SJSA1 (cell line): ENCODE results near the gene ENDOG. TPM values are rescaled to one million over a fixed set of nuclear protein-coding genes. Genes with fewer than 3 reads are reported as not detected.
"Not testable (repeated sequence)": the region's sequence is repeated elsewhere in the genome, so short reads cannot be mapped to it uniquely, and the experiment has no call there.

Source experiments
- DNase-seq, 2 experiments: peaks; one replicate each; pipeline ENCODE4 v3.0.0-alpha.2; 2015 to 2020; ENCODE audit warnings: low spot score in 2 of 2, low read depth in 1 of 2
- H3K27ac ChIP-seq: fragments of 250-450 bp; sonication (Bioruptor Pico); 2 replicates; pipeline ENCODE4 v1.5.1; 2020; ENCODE audit warnings: mild to moderate bottlenecking, moderate library complexity
- H3K27me3 ChIP-seq: fragments of 250-450 bp; sonication (Bioruptor Pico); replicated peaks from 2 replicates; pipeline ENCODE4 v1.5.1; 2020; ENCODE audit warnings: mild to moderate bottlenecking, moderate library complexity
- H3K36me3 ChIP-seq: fragments of 250-450 bp; sonication (Bioruptor Pico); 2 replicates; pipeline ENCODE4 v1.5.1; 2020; ENCODE audit warnings: mild to moderate bottlenecking
- H3K4me1 ChIP-seq: fragments of 250-450 bp; sonication (Bioruptor Pico); replicated peaks from 2 replicates; pipeline ENCODE4 v1.6.1; 2021; ENCODE audit warnings: mild to moderate bottlenecking
- H3K4me3 ChIP-seq: fragments of 250-450 bp; sonication (Bioruptor Pico); 2 replicates; pipeline ENCODE4 v1.5.1; 2020; ENCODE audit warnings: mild to moderate bottlenecking
- H3K9me3 ChIP-seq: fragments of 250-450 bp; sonication (Bioruptor Pico); replicated peaks from 2 replicates; pipeline ENCODE4 v1.5.1; 2020; ENCODE audit warnings: mild to moderate bottlenecking
- total RNA-seq: library from RNA; depleted of rRNA; stranded (reverse); fragments of >200 nt; shearing (Covaris generic); gene quantifications from 2 replicates; pipeline ENCODE4 v1.2.3, GENCODE V29; 2014; rRNA removed

The ENDOG gene
- total RNA-seq: 27.5 and 41.8 TPM in 2 replicates

DNA sequence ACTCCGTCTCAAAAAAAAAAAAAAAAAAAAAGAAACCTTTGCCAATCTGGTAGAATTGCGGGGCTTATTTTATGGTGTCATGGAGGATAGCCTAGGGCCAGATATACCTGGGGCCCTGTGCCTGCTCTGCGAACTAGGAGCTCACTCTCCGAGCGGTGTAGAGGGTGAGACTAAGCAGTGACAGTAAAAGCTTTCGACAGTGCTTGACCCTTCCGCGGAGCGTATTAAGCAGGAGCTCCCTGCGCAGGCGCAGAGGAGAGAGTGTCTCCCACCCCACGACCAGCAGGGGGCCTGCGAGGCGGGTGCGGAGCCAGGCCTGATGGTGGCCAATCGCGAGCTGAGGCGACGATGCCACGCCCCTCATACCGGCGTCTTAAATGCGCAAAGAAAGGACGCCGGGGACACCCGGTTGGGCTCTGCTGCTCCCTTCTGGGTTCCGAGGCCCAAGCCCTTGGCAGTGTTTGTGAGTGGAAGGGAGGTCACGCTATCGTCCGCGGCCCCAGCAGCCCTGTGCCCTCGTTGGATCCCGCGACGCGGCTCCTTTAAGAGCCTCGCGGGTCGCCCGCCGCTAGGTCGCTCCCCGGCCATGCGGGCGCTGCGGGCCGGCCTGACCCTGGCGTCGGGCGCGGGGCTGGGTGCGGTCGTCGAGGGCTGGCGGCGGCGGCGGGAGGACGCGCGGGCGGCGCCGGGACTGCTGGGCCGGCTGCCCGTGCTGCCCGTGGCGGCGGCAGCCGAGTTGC is at the start of gene ENDOG:
Gene ENDOG (plus strand): TSS at position 402 of the 740 bp plus-strand sequence. CDS start 185 bp downstream, at position 587.
- H3K27me3 ChIP-seq: no peaks in the 10 kb centered on the region
- peaks cover 29% of the 10 kb centered on the region for H3K36me3 ChIP-seq
- peaks cover 8% of the 10 kb centered on the region for H3K4me1 ChIP-seq
- H3K9me3 ChIP-seq: no peaks in the 10 kb centered on the region
- no peak within 1 kb of the TSS for H3K27ac ChIP-seq
- H3K4me3 ChIP-seq: peak within 1 kb of the TSS; percentile 57
- peak; percentile 94 to 95 for DNase-seq

DNA sequence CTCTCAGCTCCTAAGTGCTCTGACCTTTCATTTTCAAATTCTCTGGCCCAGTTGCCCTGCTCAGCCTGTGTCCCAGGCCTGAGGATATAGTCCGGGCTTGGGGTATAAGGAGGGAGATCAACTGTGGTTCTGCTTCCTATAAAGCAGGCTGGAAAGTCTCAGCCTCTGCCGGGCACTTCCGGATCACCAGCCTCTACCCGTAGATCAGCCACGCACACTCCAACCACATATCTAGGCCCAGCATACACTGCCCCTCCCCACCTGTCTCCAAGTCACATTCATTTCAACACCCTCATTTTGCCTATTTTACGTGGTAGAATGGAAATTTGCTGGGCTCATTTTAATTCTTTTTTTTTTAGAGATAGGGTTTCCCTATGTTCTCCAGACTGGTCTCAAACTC is 49.7 kb upstream of the ENDOG start:
- no peaks in the 10 kb centered on the region for H3K27me3 ChIP-seq
- no peak overlapping the region for H3K27ac ChIP-seq
- DNase-seq: no peak
- H3K4me3 ChIP-seq: no peak overlapping the region
- no peaks in the 10 kb centered on the region; the same call in 1 of the 2 replicates for H3K9me3 ChIP-seq
- peaks cover 16% of the 10 kb centered on the region for H3K4me1 ChIP-seq
- H3K36me3 ChIP-seq: peaks cover 4% of the 10 kb centered on the region; the same call in 1 of the 2 replicates

DNA sequence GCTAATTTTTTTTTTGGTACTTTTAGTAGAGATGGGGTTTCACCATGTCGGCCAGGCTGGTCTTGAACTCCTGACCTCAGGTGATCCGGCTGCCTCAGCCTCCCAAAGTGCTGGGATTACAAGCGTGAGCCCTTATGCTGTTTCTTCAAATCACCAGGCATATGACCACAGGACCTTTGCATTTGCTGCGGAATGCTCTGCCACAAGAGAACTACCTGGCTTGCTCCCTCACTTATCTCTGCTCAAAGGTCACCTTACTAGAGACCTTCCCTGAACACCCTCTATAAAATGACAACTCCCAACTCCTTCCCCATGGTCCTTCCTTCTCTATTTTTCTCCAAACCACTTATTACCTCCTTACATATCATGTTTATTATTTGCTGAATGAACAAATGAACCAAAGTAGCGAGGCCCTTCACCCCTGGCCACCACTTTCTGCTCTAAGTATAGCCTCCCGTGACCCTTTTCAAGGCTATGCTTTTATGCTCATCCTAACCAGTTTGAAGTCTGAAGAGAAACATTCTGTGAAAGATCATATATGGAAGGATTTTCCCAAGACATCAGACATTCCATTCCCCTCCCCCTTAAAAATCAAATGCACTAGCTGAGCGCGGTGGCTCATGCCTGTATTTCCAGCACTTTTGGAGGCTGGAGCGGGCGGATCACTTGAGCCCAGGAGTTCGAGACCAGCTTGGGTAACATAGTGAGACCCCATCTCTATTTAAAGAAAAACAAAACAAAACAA is 47.8 kb upstream of the ENDOG start:
- Histone ChIP-seq H3K9me3 (no peaks in the 10 kb centered on the region; the same call in 1 of the 2 replicates), H3K36me3 (peaks cover 4% of the 10 kb centered on the region; the same call in 1 of the 2 replicates), H3K4me3 (peak overlapping the region; percentile 69), H3K27ac (no peak overlapping the region), H3K4me1 (peaks cover 16% of the 10 kb centered on the region), H3K27me3 (no peaks in the 10 kb centered on the region)
- DNase-seq: no peak

DNA sequence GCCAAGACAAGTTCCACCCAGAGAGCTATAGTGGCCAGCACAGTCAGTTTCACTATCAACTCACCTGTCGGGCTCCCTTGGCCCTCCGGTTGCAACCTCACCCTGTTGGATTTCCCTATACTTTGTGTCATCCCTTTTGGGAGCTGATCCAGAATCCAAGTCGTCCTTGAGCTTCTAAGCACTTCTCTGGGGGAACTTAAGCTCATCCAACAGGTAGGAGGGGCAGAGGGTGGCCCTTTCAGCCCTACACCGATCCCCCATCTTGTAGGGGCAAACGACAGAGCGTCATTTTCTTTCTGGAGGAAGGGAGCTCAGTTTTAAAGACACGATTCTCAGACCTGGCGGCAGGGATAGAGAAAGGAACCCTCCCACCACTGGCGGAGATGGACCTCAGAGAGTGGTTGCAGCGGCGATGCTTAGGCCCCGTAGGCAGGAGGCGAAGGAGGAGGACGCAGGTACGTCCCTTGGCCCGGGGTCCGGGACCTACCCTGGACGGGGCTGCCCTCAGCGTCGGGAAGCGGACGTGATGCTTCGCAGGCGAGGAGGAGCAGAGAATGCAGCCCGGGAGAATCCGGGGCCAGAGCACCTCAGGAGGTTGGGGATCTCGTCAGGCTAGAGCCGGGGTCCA is 47.1 kb upstream of the ENDOG start:
- H3K4me3 ChIP-seq: peak overlapping the region; percentile 69
- DNase-seq: peak in 1 of 2 experiments; percentile 15
- peaks cover 4% of the 10 kb centered on the region; the same call in 1 of the 2 replicates for H3K36me3 ChIP-seq
- H3K9me3 ChIP-seq: peaks cover 4% of the 10 kb centered on the region; the same call in 1 of the 2 replicates
- H3K4me1 ChIP-seq: peaks cover 16% of the 10 kb centered on the region
- no peaks in the 10 kb centered on the region for H3K27me3 ChIP-seq
- peak overlapping the region; percentile 87 for H3K27ac ChIP-seq

GRCh38 chr9:128771745-128772519 is 46.4 kb upstream of the ENDOG start, which contains the start of gene ZER1:
ZER1 (minus strand) TSS chr9:128771927; CDS start chr9:128755565, 16,362 bp downstream.
- peak within 1 kb of the TSS; percentile 69 for H3K4me3 ChIP-seq
- no peaks in the 10 kb centered on the region for H3K27me3 ChIP-seq
- peaks cover 4% of the 10 kb centered on the region; the same call in 1 of the 2 replicates for H3K36me3 ChIP-seq
- peak within 1 kb of the TSS; percentile 87 for H3K27ac ChIP-seq
- DNase-seq: peak; percentile 83 to 85
- H3K9me3 ChIP-seq: peaks cover 4% of the 10 kb centered on the region; the same call in 1 of the 2 replicates
- peaks cover 16% of the 10 kb centered on the region for H3K4me1 ChIP-seq

- Histone ChIP-seq H3K4me1 (peaks cover 16% of the 10 kb centered on the region), H3K4me3 (no peak overlapping the region), H3K27ac (no peak overlapping the region), H3K9me3 (peaks cover 4% of the 10 kb centered on the region; the same call in 1 of the 2 replicates), H3K27me3 (no peaks in the 10 kb centered on the region), H3K36me3 (peaks cover 4% of the 10 kb centered on the region; the same call in 1 of the 2 replicates)
- no peak for DNase-seq
These were observed 45.3 kb upstream of the ENDOG start for GRCh38 chr9:128773049-128773448.

GRCh38 chr9:128774804-128775203 is 43.5 kb upstream of the ENDOG start:
- Histone ChIP-seq H3K4me3 (no peak overlapping the region), H3K4me1 (peaks cover 16% of the 10 kb centered on the region), H3K9me3 (peaks cover 4% of the 10 kb centered on the region; the same call in 1 of the 2 replicates), H3K27me3 (no peaks in the 10 kb centered on the region), H3K27ac (no peak overlapping the region), H3K36me3 (peaks cover 4% of the 10 kb centered on the region; the same call in 1 of the 2 replicates)
- no peak for DNase-seq

- H3K4me3 ChIP-seq, DNase-seq, H3K27ac ChIP-seq, H3K9me3 ChIP-seq, H3K27me3 ChIP-seq, H3K36me3 ChIP-seq, H3K4me1 ChIP-seq: not testable (repeated sequence)
These were observed 38.2 kb upstream of the ENDOG start for GRCh38 chr9:128780093-128780492.

- peaks cover 6% of the 10 kb centered on the region; the same call in 1 of the 2 replicates for H3K4me1 ChIP-seq
- no peak overlapping the region for H3K4me3 ChIP-seq
- DNase-seq: no peak
- no peaks in the 10 kb centered on the region for H3K36me3 ChIP-seq
- H3K27me3 ChIP-seq: no peaks in the 10 kb centered on the region
- no peak overlapping the region for H3K27ac ChIP-seq
- 0 out of 2 replicates have a peak, but pooled peaks cover 5% of the 10 kb centered on the region for H3K9me3 ChIP-seq
These were observed 36.9 kb upstream of the ENDOG start for GRCh38 chr9:128781187-128782070.

- no peak for DNase-seq
- Histone ChIP-seq H3K36me3 (peaks cover 3% of the 10 kb centered on the region; the same call in 1 of the 2 replicates), H3K27me3 (no peaks in the 10 kb centered on the region), H3K4me3 (no peak overlapping the region), H3K4me1 (peaks cover 11% of the 10 kb centered on the region), H3K27ac (no peak overlapping the region), H3K9me3 (0 out of 2 replicates have a peak, but pooled peaks cover 5% of the 10 kb centered on the region)
These were observed 35.6 kb upstream of the ENDOG start for GRCh38 chr9:128782669-128783068.

DNA sequence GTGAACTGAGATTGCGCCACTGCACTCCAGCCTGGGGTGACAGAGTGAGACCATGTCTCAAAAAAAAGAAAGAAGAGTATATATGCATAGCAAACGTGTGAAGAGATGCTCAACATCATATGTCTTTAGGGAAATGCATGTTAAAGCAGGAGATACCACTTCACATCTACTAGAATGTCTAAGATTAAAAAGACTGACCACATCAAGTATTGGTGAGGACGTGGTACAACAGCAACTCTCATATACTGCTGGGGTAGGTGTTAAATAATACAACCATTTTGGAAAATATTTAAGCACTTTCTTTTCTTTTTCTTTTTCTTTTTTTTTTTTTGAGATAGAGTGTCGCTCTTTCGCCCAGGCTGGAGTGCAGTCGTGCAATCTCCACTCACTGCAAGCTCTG is 32.9 kb upstream of the ENDOG start:
- no peak overlapping the region for H3K27ac ChIP-seq
- H3K4me3 ChIP-seq: no peak overlapping the region
- peaks cover 10% of the 10 kb centered on the region for H3K36me3 ChIP-seq
- no peak for DNase-seq
- no peaks in the 10 kb centered on the region for H3K27me3 ChIP-seq
- H3K9me3 ChIP-seq: 0 out of 2 replicates have a peak, but pooled peaks cover 5% of the 10 kb centered on the region
- peaks cover 17% of the 10 kb centered on the region for H3K4me1 ChIP-seq
